Pons (tissue), 1 donor: Measurements from ENCODE around the gene PRKACA.
"Not testable (repeated sequence)": the region's sequence is repeated elsewhere in the genome, so short reads cannot be mapped to it uniquely, and the experiment has no call there.

Experiments
- DNase-seq: peaks from one replicate; pipeline ENCODE4 v3.0.0-alpha.2; 2016; ENCODE audit warnings: low spot score

Gene PRKACA

DNA sequence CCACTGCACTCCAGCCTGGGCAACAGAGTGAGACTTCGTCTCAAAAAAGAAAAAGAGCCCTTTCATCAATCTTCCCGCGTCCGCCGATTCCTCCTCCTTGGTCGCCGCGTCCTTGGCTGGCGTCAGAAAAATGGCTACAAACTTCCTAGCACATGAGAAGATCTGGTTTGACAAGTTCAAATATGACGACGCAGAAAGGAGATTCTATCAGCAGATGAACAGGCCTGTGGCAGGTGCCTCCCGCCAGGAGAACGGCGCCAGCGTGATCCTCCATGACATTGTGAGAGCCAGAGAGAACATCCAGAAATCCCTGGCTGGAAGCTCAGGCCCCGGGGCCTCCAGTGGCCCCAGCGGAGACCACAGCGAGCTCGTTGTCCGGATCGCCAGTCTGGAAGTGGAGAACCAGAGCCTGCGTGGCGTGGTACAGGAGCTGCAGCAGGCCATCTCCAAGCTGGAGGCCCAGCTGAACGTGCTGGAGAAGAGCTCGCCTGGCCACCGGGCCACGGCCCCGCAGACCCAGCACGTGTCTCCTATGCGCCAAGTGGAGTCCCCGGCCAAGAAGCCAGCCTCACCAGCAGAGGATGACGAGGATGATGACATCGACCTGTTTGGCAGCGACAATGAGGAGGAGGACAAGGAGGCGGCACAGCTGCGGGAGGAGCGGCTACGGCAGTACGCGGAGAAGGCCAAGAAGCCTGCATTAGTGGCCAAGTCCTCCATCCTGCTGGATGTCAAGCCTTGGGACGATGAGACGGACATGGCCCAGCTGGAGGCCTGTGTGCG is 47.1 kb downstream of the PRKACA start:
- DNase-seq: no peak

GRCh38 chr19:14066134-14066533 is 51.4 kb downstream of the PRKACA start:
- no peak for DNase-seq

DNA sequence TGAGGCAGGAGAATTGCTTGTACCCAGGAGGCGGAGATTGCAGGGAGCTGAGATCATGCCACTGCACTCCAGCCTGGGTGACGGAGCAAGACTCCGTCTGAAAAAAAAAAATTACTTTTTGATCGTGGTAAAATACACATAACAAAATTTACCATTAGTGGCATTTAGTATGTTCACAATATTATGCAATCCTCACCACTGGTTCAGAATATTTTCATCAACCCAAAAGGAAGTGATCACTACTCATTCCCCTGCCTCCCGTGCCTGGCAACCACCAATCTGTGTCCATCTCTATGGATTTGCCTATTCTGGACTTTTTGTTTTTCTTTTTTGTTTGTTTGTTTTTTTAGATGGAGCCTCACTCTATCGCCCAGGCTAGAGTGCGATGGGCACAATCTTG is 54.5 kb downstream of the PRKACA start:
- no peak for DNase-seq

DNA sequence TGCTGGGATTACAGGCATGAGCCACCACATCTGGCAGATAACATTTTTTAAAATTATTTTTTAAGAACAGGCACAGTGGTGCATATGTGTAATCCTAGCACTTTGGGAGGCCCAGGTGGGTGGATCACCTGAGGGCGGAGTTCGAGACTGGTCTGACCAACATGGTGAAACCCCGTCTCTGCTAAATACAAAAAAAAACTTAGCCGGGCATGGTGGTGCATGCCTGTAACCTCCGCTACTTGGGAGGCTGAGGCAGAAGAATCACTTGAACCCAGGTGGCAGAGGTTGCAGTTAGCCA is 55.1 kb downstream of the PRKACA start:
- no peak for DNase-seq

DNA sequence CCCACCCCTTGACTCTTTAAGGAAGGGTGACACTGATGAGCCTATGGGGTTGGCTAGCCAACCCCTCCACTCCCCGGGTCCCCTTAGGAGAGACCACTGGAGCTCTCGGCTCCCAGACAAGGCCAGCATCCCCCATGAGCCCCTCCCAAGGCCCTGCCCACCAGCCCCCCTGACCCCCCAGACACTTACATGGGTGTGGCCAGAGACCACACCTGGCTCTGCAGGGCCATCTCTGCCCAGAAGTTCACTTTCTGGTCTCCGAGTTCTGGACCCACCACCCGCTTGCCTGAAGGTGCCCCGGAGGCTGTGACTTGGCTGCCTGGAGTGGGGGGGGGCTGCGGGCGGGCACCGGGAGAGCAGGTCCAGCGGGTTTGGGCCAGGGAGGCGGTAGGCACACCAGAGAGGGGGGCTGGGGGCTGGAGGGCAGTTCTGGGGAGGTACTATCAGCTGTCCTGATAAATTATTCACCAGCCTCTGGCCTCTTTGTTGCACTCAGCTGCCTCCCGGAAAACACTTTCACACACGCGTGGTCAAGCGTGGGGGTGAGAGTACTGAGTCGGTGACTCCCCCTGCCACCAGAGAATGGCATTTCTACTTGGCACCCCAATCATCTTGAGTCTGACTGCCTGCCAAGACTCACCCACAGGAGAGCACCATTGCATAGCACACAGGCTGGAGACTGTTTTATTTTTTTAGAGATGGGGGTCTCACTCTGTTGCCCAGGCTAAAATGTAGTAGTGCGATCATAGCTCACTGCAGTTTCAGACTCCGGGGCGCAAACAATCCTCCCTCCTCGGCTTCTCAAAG is 55.6 kb downstream of the PRKACA start, which contains the start of gene PALM3:
PALM3 (minus strand) TSS at position 326 of the 807 bp plus-strand sequence; CDS start at position 230, 96 bp downstream.
- DNase-seq: no peak

DNA sequence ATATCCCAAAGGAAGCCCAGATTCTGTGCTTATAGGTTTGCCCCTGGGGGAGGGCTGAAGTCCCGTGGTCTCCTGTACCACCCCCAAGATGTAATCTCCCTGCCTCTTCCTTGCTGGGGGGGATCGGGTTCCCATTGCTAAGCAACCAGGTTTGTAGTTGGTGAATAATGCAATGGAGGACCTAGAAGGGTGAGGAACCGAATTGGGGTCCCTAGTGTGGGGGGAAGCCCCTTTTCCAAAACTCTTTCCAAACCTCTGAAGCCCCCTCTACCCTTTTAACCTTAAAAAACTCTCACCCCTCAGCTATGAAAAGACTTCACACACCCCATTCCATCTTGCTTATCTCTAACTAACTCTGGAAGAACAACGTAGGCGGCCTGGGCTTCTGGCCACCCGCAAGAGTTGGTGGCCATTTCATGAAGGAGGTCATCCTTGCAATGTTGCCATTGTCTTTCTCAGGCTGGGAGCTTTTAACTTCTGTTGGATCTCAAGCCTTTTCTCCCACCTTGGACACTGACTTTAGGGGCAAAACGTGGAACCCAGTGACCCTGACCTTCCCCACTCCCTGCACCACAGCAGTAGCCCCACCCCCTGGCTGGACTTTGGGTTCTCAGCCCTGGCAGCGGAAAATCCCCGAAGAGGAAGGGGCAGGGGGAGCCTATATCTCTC is 56.3 kb downstream of the PRKACA start:
- no peak for DNase-seq

- DNase-seq: no peak
These were observed 57.9 kb downstream of the PRKACA start for GRCh38 chr19:14059652-14060155.

DNA sequence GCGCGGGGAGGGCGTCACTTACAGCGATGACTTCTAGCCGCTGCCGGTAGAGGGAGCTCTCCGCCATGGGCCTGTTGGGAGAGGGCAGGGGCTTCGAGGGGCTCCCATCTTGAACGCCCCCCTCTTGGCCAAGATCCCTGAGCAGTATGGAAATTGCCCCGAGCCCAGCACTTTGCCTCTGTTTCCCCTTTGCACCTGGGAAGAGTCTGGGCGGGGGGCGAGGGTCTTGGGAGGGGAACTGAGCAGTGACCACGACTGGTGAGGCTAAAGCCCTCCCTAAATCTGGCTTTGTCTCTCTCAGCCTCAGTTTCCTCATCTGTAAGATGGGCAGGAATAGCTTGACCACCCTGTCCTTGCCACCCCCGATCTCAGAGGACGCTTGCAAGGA is 58.5 kb downstream of the PRKACA start:
- no peak for DNase-seq

- DNase-seq: no peak
These were observed 59.1 kb downstream of the PRKACA start for GRCh38 chr19:14058182-14059092.

- no peak for DNase-seq
These were observed 60.7 kb downstream of the PRKACA start for GRCh38 chr19:14056741-14057356.

DNA sequence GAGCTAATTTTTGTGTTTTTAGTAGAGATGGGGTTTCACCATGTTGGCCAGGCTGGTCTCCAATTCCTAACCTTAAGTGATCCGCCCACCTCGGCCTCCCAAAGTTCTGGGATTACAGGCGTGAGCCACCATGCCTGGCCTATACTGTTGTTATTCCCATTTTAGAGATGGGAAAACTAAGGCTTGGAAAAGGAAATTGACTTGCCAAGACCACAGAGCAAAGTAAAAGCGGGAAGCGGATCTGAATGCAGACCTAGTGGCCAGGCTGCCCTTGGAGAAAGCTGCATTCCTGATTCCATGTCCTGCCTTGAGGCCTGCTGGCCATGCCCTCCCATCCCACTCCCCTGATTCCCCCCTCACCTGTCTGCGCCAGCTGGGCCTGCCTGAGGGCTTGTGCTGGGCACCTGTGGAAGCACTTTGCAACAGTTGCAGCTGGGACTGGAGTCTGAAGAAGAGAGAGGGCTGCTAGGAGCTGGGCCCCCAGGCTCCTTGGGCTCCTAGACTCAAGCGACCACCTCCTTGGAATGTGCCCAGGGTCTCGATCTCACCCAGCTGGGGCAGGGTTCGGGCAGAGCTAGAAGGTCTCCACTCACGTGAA is 61.4 kb downstream of the PRKACA start:
- DNase-seq: no peak

DNA sequence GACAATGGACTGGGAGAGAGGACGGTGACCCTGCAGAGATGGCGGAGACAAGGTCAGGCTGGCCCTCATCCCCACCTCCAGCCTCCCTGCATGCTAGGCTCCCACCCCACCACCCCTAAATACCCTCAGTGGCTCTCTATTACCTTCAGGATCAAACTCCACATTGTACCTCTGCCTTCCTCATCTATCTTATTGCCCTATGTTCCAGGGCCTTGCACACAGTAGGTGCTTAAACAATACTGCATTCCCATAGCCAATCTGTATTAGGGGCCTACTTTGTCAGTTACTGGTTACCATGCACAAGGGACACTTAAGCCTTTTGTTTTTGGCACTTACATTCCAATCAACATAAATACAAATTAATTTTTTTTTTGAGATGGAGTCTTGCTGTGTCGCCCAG is 62.2 kb downstream of the PRKACA start:
- DNase-seq: no peak

- no peak for DNase-seq
These were observed 62.8 kb downstream of the PRKACA start for GRCh38 chr19:14054721-14055120.

DNA sequence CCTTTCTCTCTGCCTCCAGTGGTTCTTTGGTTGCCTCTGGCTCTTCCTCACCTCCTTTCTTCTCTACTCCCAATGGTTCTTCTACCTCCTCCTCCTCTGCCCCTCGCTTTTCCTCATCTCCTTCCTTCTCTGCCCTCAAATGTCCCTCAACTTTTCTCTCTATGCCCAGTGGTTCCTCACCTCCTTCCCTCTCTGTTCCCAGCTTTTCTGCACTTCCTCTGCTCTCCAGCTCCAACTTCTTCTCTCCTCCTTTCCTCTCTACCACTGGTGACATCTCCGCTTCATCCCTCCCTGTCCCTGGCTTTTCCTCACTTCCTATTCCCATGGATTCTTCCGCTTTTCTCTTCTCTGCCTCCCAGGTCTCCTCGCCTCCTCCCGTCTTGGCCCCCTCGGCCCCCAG is 63.5 kb downstream of the PRKACA start:
- no peak for DNase-seq

- no peak for DNase-seq
These were observed 64.1 kb downstream of the PRKACA start for GRCh38 chr19:14053500-14053899.

- DNase-seq: no peak
These were observed 64.5 kb downstream of the PRKACA start for GRCh38 chr19:14053032-14053431.

DNA sequence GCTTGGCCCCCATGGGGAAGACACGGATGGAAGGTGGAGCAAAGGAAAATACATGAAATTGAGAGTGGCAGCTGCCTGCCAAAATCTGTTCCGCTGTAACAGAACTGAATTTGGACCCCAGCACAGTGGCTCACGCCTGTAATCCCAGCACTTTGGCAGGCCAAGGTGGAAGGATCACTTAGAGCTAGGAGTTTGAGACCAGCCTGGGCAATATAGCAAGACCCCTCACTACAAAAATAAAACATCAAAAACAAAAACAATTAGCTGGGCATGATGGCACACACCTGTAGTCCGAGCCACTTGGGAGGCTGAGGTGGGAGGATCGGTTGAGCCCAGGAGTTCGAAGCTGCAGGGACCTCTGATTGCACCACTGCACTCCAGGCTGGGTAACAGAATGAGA is 65.1 kb downstream of the PRKACA start:
- no peak for DNase-seq

DNA sequence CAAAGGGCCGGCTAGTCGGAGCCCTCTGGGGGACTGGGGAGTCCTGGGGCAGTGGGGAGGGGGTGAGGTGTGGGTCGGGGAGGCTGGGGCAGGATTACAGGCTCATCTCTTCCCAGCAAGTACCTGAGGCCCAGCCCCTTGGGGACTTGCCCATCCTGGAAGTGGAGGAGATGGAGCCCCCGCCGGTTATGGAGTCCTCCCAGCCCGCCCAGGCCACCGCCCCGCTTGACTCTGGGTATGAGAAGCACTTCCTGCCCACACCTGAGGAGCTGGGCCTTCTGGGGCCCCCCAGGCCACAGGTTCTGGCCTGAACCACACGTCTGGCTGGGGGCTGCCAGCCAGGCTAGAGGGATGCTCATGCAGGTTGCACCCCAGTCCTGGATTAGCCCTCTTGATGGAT is 65.6 kb downstream of the PRKACA start:
- no peak for DNase-seq

DNA sequence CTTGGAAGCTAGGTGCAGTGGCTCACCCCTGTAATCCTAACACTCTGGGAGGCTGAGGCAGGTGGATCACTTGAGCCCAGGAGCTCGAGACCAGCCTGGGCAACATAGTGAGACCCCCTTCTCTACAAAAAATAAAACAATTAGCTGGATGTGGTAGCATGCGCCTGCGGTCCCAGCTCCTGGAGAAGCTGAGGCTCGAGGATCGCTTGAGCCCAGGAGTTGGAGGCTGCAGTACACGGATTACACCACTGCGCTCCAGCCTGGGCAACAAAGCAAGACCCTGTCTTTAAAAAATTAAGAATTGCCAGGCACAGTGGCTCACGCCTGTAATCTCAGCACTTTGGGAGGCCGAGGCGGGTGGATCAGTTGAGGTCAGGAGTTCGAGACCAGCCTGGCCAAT is 66.6 kb downstream of the PRKACA start:
- not testable (repeated sequence) for DNase-seq

DNA sequence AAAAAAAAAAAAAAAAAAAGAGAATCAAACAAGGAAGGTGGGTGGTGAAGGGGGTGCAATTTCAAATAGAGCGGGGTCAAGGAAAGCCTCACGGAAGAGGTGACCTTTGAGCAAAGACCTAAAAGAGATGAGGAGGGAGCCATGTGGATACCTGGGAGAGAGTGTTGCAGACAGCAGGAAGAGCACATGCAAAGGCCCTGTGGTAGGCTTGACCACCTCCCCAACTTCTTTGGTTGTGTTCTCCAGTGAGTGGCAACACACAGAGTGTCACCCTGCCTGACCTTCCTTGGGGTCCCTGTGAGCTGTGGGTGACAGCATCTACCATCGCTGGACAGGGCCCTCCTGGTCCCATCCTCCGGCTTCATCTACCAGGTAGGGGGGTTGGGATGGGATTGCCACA is 67.0 kb downstream of the PRKACA start:
- DNase-seq: no peak
